Neural cell (in vitro differentiated cells): ENCODE data around the gene MRPL28. TPM values are rescaled to one million over a fixed set of nuclear protein-coding genes. Genes with fewer than 3 reads are reported as not detected.

Source experiments
- H2AFZ ChIP-seq: fragments of 200-600, 300-800 bp; sonication (generic), shearing (Covaris generic); 2 replicates; pipeline ENCODE4 v1.6.0; 2014; ENCODE audit warnings: low read depth, mild to moderate bottlenecking, antibody characterized with exemption, low read length, moderate library complexity
- H3F3A ChIP-seq: fragments of 200-600 bp; shearing (Covaris generic); 2 replicates; pipeline ENCODE4 v1.6.1; 2016; ENCODE audit warnings: mild to moderate bottlenecking, moderate library complexity, mixed read lengths, antibody characterized with exemption, low read length; ENCODE audit not compliant: insufficient read depth, poor library complexity, severe bottlenecking
- H3K27ac ChIP-seq: fragments of 200-600, 300-800 bp; sonication (generic), shearing (Covaris generic); 2 replicates; pipeline ENCODE4 v1.5.1; 2014; ENCODE audit warnings: mild to moderate bottlenecking, low read length, moderate library complexity
- H3K27me3 ChIP-seq: fragments of 300-800, 200-600 bp; sonication (generic), shearing (Covaris generic); 2 replicates; pipeline ENCODE4 v1.6.0; 2014; ENCODE audit warnings: mild to moderate bottlenecking, low read depth, low read length, moderate library complexity; ENCODE audit not compliant: insufficient read depth
- H3K36me3 ChIP-seq: fragments of 300-800, 200-600 bp; sonication (generic), shearing (Covaris generic); 2 replicates; pipeline ENCODE4 v1.5.1; 2014; ENCODE audit warnings: mild to moderate bottlenecking, antibody characterized with exemption, low read length, moderate library complexity; ENCODE audit not compliant: insufficient read depth
- H3K4me2 ChIP-seq: fragments of 300-800, 200-600 bp; sonication (generic), shearing (Covaris generic); 2 replicates; pipeline ENCODE4 v1.6.0; 2014; ENCODE audit warnings: mild to moderate bottlenecking, low read length
- H3K4me3 ChIP-seq: fragments of 300-800, 200-600 bp; sonication (generic), shearing (Covaris generic); 2 replicates; pipeline ENCODE4 v1.5.1; 2014; ENCODE audit warnings: mild to moderate bottlenecking, low read length, moderate library complexity
- H3K79me2 ChIP-seq: fragments of 200-600 bp; shearing (Covaris generic); replicated peaks from 2 replicates; pipeline ENCODE4 v1.6.0; 2014; ENCODE audit warnings: mild to moderate bottlenecking, low read length, moderate library complexity; ENCODE audit not compliant: insufficient read depth
- H3K9ac ChIP-seq: fragments of 300-800, 200-600 bp; sonication (generic), shearing (Covaris generic); 2 replicates; pipeline ENCODE4 v1.6.1; 2016; ENCODE audit warnings: mild to moderate bottlenecking, low read length, mixed read lengths
- H3K9me2 ChIP-seq: fragments of 200-600 bp; shearing (Covaris generic); 2 replicates; pipeline ENCODE4 v1.6.1; 2016; ENCODE audit warnings: mild to moderate bottlenecking, low read length, mixed read lengths; ENCODE audit not compliant: insufficient read depth
- H3K9me3 ChIP-seq: fragments of 200-600, 300-800 bp; sonication (generic), shearing (Covaris generic); 2 replicates; pipeline ENCODE4 v1.6.1; 2016; ENCODE audit warnings: mild to moderate bottlenecking, mixed run types, low read length, moderate library complexity, mixed read lengths
- H4K20me1 ChIP-seq: fragments of 200-600 bp; shearing (Covaris generic); 2 replicates; pipeline ENCODE4 v1.6.1; 2016; ENCODE audit warnings: mild to moderate bottlenecking, mixed run types; ENCODE audit not compliant: insufficient read depth
- EP300 ChIP-seq: fragments of 450-650 bp; conservative IDR thresholded peaks from 2 replicates; pipeline ENCODE4 v1.6.1; 2014; ENCODE audit warnings: antibody characterized with exemption, mild to moderate bottlenecking, moderate library complexity; ENCODE audit not compliant: poor library complexity, severe bottlenecking
- EZH2 ChIP-seq: fragments of 200-600, 300-800 bp; shearing (Covaris generic), sonication (generic); IDR thresholded peaks from 2 replicates; pipeline ENCODE4 v1.6.1; 2014; ENCODE audit warnings: antibody characterized with exemption, low read length, borderline replicate concordance, mild to moderate bottlenecking; ENCODE audit not compliant: insufficient read depth, poor library complexity, severe bottlenecking
- MXI1 ChIP-seq: fragments of 450-650 bp; conservative IDR thresholded peaks from 2 replicates; pipeline ENCODE4 v1.6.1; 2014; ENCODE audit warnings: antibody characterized with exemption, mild to moderate bottlenecking; ENCODE audit not compliant: poor library complexity, severe bottlenecking
- POLR2AphosphoS5 ChIP-seq: IDR thresholded peaks from 2 replicates; pipeline ENCODE4 v1.6.1; 2012
- RAD21 ChIP-seq: fragments of 450-650 bp; conservative IDR thresholded peaks from 2 replicates; pipeline ENCODE4 v1.6.1; 2014; ENCODE audit warnings: antibody characterized with exemption, mild to moderate bottlenecking, moderate library complexity
- SMC3 ChIP-seq: fragments of 450-650 bp; conservative IDR thresholded peaks from 2 replicates; pipeline ENCODE4 v1.6.1; 2014; ENCODE audit warnings: antibody characterized with exemption, mild to moderate bottlenecking, moderate library complexity; ENCODE audit not compliant: poor library complexity
- TAF1 ChIP-seq: IDR thresholded peaks from 2 replicates; pipeline ENCODE4 v1.6.1; 2012; ENCODE audit warnings: low read depth
- polyA plus RNA-seq: library from polyadenylated mRNA; depleted of rRNA; stranded (reverse); fragments of >200 nt; gene quantifications from 2 replicates; pipeline ENCODE4 v1.2.3, GENCODE V29; 2014
- TF ChIP-seq, protein P1 (sequence below): fragments of 450-650 bp; IDR thresholded peaks from 2 replicates; pipeline ENCODE4 v1.5.1; 2014; ENCODE audit warnings: antibody characterized with exemption, mild to moderate bottlenecking, moderate library complexity; ENCODE audit not compliant: poor library complexity, severe bottlenecking
- TF ChIP-seq, protein P2 (sequence below): IDR thresholded peaks from 2 replicates; pipeline ENCODE4 v1.6.1; 2012; ENCODE audit warnings: borderline replicate concordance

MRPL28 gene
- polyA plus RNA-seq, 1 donor from 2014 or later = 134 TPM

- H3K9ac ChIP-seq = no peak overlapping the region
- H3K9me3 ChIP-seq = no peaks in the 10 kb centered on the region
- no peaks in the 10 kb centered on the region for H4K20me1 ChIP-seq
- TF ChIP-seq RAD21 (no peak), EZH2 (no peak)
- TF ChIP-seq, protein P1, sequence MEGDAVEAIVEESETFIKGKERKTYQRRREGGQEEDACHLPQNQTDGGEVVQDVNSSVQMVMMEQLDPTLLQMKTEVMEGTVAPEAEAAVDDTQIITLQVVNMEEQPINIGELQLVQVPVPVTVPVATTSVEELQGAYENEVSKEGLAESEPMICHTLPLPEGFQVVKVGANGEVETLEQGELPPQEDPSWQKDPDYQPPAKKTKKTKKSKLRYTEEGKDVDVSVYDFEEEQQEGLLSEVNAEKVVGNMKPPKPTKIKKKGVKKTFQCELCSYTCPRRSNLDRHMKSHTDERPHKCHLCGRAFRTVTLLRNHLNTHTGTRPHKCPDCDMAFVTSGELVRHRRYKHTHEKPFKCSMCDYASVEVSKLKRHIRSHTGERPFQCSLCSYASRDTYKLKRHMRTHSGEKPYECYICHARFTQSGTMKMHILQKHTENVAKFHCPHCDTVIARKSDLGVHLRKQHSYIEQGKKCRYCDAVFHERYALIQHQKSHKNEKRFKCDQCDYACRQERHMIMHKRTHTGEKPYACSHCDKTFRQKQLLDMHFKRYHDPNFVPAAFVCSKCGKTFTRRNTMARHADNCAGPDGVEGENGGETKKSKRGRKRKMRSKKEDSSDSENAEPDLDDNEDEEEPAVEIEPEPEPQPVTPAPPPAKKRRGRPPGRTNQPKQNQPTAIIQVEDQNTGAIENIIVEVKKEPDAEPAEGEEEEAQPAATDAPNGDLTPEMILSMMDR = no peak
- H2AFZ ChIP-seq = no peak overlapping the region
- no peak overlapping the region for H3K4me3 ChIP-seq
- H3K4me2 ChIP-seq = no peak overlapping the region
- no peaks in the 10 kb centered on the region for H3K27me3 ChIP-seq
- no peaks in the 10 kb centered on the region for H3F3A ChIP-seq
- no peaks in the 10 kb centered on the region for H3K79me2 ChIP-seq
- no peak overlapping the region for H3K27ac ChIP-seq
- no peaks in the 10 kb centered on the region for H3K9me2 ChIP-seq
- H3K36me3 ChIP-seq = no peaks in the 10 kb centered on the region
These were observed 5.5 kb downstream of the MRPL28 start for GRCh38 chr16:364595-365491.

- H3K27me3 ChIP-seq = no peaks in the 10 kb centered on the region
- no peak overlapping the region for H3K27ac ChIP-seq
- H3K9me2 ChIP-seq = no peaks in the 10 kb centered on the region
- no peak overlapping the region for H3K4me2 ChIP-seq
- H3F3A ChIP-seq = no peaks in the 10 kb centered on the region
- H4K20me1 ChIP-seq = no peaks in the 10 kb centered on the region
- no peaks in the 10 kb centered on the region for H3K9me3 ChIP-seq
- TF ChIP-seq EZH2 = no peak
- TF ChIP-seq EP300 = no peak
- TF ChIP-seq POLR2AphosphoS5 = no peak
- no peak for TF ChIP-seq MXI1
- no peak for TF ChIP-seq TAF1
- TF ChIP-seq, protein P2, sequence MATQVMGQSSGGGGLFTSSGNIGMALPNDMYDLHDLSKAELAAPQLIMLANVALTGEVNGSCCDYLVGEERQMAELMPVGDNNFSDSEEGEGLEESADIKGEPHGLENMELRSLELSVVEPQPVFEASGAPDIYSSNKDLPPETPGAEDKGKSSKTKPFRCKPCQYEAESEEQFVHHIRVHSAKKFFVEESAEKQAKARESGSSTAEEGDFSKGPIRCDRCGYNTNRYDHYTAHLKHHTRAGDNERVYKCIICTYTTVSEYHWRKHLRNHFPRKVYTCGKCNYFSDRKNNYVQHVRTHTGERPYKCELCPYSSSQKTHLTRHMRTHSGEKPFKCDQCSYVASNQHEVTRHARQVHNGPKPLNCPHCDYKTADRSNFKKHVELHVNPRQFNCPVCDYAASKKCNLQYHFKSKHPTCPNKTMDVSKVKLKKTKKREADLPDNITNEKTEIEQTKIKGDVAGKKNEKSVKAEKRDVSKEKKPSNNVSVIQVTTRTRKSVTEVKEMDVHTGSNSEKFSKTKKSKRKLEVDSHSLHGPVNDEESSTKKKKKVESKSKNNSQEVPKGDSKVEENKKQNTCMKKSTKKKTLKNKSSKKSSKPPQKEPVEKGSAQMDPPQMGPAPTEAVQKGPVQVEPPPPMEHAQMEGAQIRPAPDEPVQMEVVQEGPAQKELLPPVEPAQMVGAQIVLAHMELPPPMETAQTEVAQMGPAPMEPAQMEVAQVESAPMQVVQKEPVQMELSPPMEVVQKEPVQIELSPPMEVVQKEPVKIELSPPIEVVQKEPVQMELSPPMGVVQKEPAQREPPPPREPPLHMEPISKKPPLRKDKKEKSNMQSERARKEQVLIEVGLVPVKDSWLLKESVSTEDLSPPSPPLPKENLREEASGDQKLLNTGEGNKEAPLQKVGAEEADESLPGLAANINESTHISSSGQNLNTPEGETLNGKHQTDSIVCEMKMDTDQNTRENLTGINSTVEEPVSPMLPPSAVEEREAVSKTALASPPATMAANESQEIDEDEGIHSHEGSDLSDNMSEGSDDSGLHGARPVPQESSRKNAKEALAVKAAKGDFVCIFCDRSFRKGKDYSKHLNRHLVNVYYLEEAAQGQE = no peak
- no peak for TF ChIP-seq SMC3
- TF ChIP-seq, protein P1 = no peak
- no peak for TF ChIP-seq RAD21
- H3K9ac ChIP-seq = no peak overlapping the region
- H2AFZ ChIP-seq = no peak overlapping the region
- no peaks in the 10 kb centered on the region for H3K79me2 ChIP-seq
- no peak overlapping the region for H3K4me3 ChIP-seq
- no peaks in the 10 kb centered on the region for H3K36me3 ChIP-seq
These were observed 6.4 kb downstream of the MRPL28 start for GRCh38 chr16:363766-364490.
